Measurements from ENCODE around the gene BMP2. TPM values are rescaled to one million over a fixed set of nuclear protein-coding genes. Genes with fewer than 3 reads are reported as not detected.
A peak's percentile ranks its signal among the peaks of the same experiment; 100 is the strongest.

Gene BMP2
- 17.6 and 21.1 TPM in 2 replicates for total RNA-seq
- long read RNA-seq, partial matches to known transcripts: 1 of 2 reads
- long read RNA-seq, other reads (novel, unspliced or antisense): 1 of 2 reads

- H3K9me3 Mint-ChIP-seq (ENCODE audit: low read depth): no peaks in the 10 kb centered on the region
- peaks cover 3% of the 10 kb centered on the region for H3K36me3 Mint-ChIP-seq (ENCODE audit: insufficient read depth)
- DNase-seq (ENCODE audit: low spot score, unreplicated experiment): peak; percentile 47
- H3K4me3 Mint-ChIP-seq (ENCODE audit: low read depth): peak within 1 kb of the TSS; percentile 77
- peaks cover 11% of the 10 kb centered on the region for H3K27me3 Mint-ChIP-seq
- peak within 1 kb of the TSS; percentile 52 for H3K27ac Mint-ChIP-seq
- peaks cover 31% of the 10 kb centered on the region for H3K4me1 Mint-ChIP-seq (ENCODE audit: low read depth)
- TF ChIP-seq CTCF (IDR thresholded peaks at IDR 0.05; ENCODE audit: unreplicated experiment): no peak
Observed at GRCh38 chr20:6767536-6768227, at the start of gene BMP2. TSS of gene BMP2 (plus strand) at chr20:6767686. CDS start at chr20:6770127, 2,441 bp downstream.

GRCh38 chr20:6718662-6719368, 48.7 kb upstream of the BMP2 start:
- DNase-seq (ENCODE audit: low spot score, unreplicated experiment): no peak
- TF ChIP-seq CTCF (IDR thresholded peaks at IDR 0.05; ENCODE audit: unreplicated experiment): no peak

GRCh38 chr20:6719369-6719721, 48.1 kb upstream of the BMP2 start:
- peaks cover 8% of the 10 kb centered on the region for H3K9me3 Mint-ChIP-seq (ENCODE audit: low read depth)
- H3K4me3 Mint-ChIP-seq (ENCODE audit: low read depth): no peak overlapping the region
- H3K27me3 Mint-ChIP-seq: no peaks in the 10 kb centered on the region
- H3K27ac Mint-ChIP-seq: no peak overlapping the region
- peaks cover 2% of the 10 kb centered on the region for H3K36me3 Mint-ChIP-seq (ENCODE audit: insufficient read depth)
- DNase-seq (ENCODE audit: low spot score, unreplicated experiment): no peak
- TF ChIP-seq CTCF (IDR thresholded peaks at IDR 0.05; ENCODE audit: unreplicated experiment): no peak
- H3K4me1 Mint-ChIP-seq (ENCODE audit: low read depth): peaks cover 8% of the 10 kb centered on the region

More at GRCh38 chr20:6718662-6719368, 48.7 kb upstream of the BMP2 start:
- Mint-ChIP-seq H3K4me1 (ENCODE audit: low read depth) (peaks cover 8% of the 10 kb centered on the region), H3K4me3 (ENCODE audit: low read depth) (no peak overlapping the region), H3K27ac (no peak overlapping the region), H3K9me3 (ENCODE audit: low read depth) (peaks cover 8% of the 10 kb centered on the region), H3K36me3 (ENCODE audit: insufficient read depth) (peaks cover 2% of the 10 kb centered on the region), H3K27me3 (no peaks in the 10 kb centered on the region)

- no peaks in the 10 kb centered on the region for H3K27me3 Mint-ChIP-seq
Observed at GRCh38 chr20:6726761-6727160, 40.7 kb upstream of the BMP2 start.

More at GRCh38 chr20:6726761-6727160, 40.7 kb upstream of the BMP2 start:
- H3K9me3 Mint-ChIP-seq (ENCODE audit: low read depth): no peaks in the 10 kb centered on the region
- no peaks in the 10 kb centered on the region for H3K4me1 Mint-ChIP-seq (ENCODE audit: low read depth)
- DNase-seq (ENCODE audit: low spot score, unreplicated experiment): no peak
- TF ChIP-seq CTCF (IDR thresholded peaks at IDR 0.05; ENCODE audit: unreplicated experiment): no peak
- no peak overlapping the region for H3K27ac Mint-ChIP-seq
- H3K36me3 Mint-ChIP-seq (ENCODE audit: insufficient read depth): no peaks in the 10 kb centered on the region
- no peak overlapping the region for H3K4me3 Mint-ChIP-seq (ENCODE audit: low read depth)

Data from progenitor cell of endocrine pancreas (in vitro differentiated cells).